DMS53 (cell line): ENCODE measurements around the gene DYNLT1.
"Not testable (repeated sequence)": the region's sequence is repeated elsewhere in the genome, so short reads cannot be mapped to it uniquely, and the experiment has no call there.

Experiments used
- DNase-seq: peaks from one replicate; lab custom pipeline; 2025; lab: John Stamatoyannopoulos, UW

DYNLT1 gene

DNA sequence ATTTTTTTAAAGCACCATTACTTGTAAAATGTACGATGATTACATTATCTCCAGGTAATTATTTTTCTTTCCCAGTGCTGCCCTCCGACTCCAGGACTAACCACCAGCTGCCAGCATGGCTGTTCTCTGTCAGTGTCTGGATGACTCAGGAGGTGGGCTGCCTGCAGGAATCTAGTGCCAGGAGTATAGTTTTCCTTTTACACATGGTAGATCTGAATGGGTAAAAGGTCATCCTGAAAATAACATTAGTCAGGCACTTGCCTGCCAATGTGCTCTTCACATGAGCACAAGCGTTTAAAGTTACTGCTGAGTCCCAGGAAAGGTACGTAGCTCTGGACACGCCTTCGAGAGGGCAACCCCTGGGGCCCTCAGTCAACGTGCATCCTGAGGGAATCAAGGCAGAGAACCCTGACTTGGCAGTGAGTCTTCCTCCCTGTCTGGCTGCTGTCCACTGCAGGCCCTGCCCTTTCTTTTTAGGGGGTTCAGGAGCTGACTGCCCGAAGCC lies 2.4 kb downstream of the DYNLT1 start:
- DNase-seq: no peak

DNA sequence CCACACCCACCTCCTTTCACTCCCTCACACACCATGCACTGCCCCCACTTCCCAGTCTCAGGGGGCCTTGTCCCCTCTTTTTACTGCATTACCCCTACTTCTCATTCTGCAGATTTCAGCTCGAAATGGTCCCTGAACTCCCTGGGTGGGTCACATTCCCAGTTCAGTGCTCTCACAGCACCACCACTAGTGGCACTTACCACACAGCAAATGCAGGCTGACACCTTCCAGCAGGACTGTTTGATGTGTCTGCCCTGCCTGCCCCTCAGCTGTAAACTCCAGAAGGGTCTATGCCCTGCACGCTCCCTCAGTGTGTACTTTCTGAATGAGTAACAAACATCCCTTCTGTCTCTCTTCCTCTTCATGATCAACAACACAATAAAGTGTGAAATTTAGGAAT lies 4.0 kb downstream of the DYNLT1 start:
- no peak for DNase-seq

DNA sequence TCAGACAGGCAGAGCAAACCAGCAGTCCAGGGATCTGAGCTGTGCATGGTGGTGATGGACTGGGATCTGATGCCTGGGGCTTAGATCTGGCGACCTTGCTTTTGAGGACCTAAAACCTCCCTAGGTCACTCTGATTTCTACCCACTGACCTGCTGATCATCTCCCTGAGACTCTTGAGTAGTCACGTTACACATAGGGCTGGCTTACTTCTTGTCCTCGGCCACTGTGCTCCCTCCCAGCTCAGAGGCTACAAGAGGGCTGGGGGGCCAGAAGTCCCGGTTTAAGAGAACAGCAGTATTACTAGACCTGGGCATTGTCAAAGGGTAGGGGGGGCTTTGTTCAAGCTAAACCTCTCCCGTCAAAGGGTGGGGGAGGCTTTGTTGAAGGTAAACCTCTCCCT lies 5.5 kb downstream of the DYNLT1 start:
- DNase-seq: no peak

DNA sequence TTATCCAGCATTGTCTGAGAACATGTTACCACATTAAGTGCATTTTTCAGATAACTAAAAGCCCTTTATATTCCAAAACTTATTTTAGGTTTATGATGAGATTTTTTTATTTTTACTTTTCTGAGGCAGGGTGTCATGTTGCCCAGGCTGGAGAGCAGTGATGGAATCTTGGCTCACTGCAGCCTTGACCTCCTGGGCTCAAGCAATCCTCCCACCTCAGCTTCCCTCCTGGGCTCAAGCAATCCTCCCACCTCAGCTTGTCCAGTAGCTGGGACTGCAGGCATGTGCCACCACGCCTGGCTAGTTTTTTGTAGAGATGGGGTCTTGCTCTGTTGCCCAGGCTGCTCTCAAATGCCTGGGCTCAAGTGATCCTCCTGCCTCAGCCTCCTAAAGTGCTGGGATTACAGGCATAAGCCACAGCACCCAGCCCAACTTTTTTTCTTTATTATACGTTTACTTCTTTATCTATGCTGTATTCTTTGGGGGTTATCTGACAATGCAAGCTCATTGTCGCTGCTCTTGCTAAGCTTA lies 6.2 kb downstream of the DYNLT1 start:
- no peak for DNase-seq

DNA sequence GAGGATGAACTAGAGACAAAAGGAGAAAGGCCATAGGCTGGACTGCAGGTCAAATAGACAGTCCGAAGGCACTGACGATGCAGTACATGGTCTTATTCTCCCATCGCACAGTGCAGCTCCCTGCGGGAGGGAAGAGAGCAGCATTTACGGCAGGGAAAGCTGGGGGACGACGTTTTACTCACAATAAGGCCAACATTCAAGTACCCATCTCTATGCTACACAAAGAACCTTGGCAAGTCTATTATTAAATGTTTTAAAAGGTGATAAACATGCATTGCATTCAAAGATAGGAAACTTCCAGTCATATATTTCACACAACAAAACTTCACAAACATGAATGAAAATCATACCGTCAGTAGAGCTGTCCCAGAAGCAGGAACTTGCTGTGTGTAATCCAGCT lies 7.8 kb downstream of the DYNLT1 start:
- no peak for DNase-seq

DNA sequence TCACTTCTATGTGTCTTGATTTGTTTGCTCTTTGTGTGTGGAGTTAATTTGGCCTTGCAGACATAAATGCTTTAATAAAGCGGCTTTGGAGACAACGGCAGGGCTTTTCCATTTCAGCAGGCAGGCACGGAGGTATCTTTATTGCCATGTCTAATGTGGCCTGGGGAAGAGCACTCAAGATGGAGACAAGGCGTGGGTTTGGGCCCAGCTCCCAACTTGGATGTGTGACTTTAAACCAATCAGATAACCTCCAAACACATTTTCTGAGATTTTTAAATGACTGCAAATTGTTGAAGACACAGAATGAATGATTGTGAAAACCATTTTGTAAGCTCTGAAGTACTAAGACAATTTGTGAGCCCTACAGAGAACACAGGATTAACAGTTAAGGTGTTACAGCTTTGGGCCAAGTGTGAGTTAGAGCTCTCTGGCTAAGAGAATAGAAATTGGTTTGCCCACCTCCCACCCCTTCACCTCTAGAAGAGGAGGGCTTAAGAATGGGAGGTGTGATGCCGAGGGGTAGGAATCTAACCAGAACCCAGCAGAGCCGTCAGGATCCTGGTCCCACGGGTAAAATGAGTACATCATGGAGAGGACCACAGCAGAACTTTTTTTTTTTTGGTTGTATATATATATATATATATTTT lies 9.0 kb downstream of the DYNLT1 start:
- no peak for DNase-seq

DNA sequence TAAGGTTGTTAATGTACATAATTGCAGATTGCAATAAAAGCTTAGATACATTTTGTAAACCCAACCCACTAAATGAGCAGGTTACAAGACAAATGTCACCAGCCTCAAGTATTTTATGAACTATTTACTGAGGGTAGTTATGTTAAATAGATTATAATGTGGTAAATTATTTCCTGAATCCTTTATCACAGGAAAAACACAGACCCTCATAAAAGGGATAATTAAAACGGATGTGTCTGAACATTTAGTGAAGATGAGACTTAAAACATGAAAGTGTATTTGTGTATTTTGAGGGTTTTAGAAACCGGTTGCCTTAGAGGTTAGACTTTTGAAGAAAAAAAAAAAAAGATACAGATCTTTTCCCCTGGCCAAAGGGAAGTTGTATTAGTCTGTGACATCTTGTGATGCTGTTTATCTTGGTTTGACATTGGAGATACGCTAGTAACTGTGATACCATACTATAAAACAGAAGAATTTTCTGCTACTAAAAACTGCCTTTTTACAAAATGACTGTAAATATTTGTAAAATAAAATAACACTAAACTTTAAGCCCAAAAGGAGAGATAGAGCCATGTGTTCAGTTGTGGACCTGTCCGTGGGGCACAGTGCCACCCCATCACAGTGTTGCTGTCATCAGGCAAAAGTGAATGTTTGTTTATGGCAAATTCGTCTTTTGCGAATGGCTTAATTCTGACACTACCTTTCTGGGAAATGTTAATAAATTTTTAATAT lies 9.7 kb downstream of the DYNLT1 start:
- DNase-seq: no peak

DNA sequence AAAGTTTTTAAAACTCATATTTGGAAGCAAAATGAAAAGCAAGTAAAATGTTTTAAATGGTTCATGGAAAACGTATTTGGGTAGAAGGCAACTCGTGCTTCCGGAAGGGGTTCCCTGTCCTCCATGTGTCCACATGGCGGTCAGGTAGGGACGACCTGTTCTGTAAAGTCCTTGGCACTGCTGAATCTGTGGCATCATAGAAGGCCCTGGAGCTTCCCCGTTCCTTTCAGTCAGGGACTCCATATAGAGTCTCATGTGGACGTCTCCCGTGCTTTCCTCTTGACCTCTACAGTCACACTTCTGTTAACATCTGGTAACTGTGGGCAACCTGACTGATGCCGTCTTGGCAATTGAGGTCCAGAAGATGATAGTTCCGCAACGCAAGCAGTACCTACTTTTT lies 11.4 kb downstream of the DYNLT1 start:
- no peak for DNase-seq

DNA sequence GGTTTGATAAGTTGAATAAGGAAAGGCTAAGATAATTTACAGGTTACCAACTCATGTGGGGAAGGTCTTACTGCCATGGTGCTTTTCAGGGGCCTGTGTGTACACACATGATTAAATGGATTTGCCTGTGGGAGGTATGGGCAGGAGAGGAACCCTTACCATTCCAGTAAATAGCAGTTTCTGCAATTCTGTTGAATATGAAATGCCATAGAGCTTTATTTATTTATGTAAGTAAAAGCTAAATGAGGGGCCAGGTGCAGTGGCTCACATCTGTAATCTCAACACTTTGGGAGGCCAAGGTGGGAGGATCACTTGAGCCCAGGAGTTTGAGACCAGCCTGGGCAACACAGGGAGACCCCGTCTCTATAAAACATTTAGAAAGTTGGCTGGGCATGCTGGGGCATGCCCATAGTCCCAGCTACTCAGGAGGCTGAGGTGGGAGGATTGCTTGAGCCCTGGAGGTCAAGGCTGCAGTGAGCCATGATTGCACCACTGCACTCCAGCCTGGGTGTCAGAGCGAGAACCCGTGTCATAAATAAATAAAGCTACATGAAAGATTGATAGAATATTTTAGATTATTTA lies 11.9 kb downstream of the DYNLT1 start:
- DNase-seq: not testable (repeated sequence)

DNA sequence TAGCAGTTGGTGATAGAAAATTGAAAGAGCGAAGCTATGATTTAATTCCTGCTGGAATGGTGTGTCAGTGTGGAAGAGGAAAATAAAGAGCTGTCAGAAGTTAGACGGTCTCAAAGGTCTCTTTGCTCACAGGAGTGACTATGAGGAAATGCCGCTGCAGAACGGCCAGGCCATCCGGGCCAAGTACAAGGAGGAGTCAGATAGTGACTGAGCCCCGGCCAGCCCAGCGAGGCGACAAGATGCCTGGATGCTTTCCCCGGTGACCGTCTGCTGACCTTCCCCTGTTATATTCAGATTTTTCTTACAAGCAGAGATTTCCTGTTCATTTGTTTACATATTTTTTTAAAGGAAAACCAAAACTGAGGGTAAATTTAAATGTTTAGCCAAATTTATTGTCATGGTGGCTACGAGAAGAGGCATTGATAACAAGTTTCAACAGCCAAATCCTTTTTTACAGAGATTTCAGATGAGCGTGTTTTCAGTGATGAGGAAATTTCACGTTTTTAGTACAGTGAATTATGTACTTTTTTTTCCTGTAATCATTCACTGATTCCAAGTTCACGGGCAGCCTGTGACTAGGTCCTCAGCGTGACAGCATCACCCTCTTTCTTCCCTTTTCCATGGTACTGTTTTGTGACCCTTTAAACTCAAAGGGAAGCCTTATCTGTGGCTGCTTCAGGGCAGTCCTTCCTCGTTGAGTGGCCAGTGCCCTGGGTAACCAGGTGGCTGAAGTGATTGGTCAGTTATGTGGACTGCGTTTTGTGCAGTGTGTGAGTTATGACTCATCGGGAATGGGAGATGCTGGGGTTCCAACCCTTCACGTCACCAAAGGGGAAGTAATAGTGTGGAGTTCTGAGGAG lies 12.6 kb downstream of the DYNLT1 start:
- peak; percentile 76 for DNase-seq

DNA sequence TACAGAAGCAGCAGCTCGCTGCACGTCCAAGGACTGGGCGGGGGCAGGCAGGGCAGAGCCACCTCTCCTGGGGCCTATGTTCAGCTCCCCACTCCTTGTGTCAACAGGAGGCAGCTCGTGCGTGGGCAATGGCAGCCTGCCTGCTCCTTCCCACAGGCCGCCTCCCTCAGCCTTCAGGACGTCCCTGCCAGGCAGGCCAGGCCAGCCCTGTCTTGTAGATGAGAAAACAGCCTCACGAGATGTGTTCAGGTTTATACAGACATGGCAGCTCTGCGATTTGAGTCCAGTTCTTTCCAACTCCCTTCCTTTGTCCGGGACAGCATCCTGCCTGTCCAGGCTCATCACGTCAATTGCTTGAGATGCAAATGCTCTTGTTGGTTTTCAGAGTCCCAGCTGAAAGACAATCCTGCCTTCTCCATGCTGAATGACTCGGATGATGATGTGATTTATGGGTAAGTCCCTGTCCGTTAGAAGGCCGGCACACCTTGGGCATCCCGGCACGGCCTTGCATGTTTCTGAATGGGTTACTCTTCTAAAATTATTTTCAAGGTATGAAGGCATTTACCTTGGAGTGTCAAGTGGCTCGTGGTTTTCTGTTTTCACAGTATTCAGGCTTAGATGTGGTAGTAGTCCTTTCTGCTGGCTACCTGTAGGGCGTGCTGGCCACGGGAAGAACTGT lies 13.5 kb downstream of the DYNLT1 start:
- DNase-seq: no peak

DNA sequence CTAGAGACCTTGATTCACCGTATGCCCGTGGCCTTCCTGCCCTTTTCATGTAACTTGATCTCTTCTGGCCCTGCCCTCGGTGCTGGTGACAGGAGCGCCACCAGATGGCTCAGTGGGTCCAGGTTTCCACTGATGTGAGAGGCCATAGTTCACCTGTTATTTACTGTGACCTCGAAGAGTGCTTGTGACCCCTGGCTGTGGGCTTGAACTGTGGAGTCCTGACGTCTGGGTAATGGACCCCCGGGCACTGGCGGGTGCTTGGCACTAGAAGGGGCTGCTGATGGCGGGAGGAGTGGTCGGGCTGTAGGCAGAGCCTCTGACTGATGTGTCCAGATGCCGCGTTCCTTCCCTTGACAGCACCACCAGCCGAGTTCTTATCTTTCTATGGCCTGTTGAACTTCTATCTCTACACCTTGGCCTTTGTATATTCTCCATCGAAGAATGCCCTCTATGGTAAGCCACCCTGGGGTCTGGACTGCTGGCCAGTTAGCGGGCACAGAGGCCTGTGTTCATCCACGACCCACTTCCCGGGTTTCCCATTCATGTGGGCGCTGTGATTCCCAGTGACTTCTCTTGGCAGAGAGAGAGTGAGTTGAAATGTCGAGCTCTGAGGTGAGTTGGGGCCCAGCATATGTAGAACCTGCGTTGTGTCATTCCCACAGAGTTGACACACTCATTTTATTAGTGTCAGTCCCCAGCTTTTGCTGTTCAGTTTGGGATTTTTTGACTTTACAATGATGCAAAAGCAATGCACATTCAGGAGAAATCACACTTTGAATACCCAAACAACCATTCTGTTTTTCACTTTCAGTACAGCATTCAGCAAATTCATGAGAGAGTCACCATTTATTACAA lies 14.9 kb downstream of the DYNLT1 start:
- peak; percentile 75 for DNase-seq

DNA sequence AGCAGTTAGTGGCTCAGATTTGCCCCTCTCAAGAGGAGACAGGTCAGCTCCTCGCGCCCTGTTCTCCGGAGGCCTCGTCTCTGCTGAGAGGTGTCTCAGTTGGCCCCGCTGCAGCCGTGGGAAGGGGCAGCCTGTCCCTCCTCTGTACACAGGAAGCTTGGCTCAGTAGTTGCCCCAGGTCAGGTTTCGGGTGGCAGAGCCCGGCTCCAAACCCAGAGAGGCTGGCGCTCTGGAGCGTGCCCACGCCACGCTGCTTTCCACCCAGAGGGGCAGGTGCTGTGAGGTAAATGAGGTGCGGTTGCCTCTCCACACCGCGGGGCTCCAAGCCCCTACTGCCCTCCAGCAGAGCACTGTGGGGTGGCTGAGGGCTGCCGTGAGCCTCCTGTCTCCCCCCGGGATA lies 16.0 kb downstream of the DYNLT1 start:
- no peak for DNase-seq

DNA sequence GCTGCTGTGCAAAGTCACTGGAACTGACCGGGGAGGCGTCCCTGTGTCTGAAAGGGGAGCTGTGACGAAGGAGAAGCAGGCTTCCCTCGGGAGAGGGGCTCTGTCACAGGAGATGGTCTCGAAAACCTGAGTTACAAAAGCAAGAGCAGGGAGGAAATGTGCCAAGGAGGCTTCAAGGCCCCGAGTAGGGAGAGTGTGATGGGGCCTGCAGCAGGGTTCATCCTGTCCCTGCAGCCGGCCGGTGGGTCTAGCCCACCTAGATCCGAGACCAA lies 16.7 kb downstream of the DYNLT1 start:
- no peak for DNase-seq

DNA sequence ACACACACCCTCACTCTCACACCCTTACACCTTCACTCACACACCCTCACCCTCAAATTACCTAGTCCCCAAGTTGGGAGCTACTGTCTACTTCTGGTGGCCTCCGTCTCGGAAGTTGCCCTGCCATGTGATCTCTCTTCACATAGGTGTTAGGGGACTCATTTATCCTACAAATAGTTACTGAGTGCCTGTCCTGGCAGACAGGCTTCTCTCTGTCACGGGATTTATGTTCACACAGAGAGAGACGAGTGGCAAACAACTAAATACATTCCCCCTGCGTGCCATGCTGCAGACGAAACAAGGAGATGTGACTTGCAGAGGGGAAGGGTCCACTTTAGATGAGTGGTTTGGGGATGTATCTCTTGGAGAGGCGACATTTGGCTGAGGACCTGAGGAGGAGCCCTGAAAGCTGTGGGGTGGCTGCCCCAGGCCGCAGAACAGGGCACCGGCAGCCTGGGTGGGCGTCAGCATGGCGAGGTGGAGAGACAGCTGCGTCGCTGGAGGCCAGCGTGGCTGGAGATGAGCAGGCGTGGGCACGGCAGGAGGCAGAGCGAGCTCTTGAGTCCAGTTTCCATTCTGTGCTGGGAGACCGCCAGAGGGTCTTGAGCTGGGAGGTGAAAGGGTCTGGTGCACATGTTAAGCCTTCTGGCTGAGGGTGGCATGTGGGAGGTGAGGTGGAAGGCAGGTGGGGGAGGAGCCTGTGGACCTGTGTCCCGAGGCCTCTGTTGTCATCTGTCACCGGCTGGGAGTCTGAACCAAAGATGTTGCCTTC lies 17.2 kb downstream of the DYNLT1 start:
- DNase-seq: no peak

DNA sequence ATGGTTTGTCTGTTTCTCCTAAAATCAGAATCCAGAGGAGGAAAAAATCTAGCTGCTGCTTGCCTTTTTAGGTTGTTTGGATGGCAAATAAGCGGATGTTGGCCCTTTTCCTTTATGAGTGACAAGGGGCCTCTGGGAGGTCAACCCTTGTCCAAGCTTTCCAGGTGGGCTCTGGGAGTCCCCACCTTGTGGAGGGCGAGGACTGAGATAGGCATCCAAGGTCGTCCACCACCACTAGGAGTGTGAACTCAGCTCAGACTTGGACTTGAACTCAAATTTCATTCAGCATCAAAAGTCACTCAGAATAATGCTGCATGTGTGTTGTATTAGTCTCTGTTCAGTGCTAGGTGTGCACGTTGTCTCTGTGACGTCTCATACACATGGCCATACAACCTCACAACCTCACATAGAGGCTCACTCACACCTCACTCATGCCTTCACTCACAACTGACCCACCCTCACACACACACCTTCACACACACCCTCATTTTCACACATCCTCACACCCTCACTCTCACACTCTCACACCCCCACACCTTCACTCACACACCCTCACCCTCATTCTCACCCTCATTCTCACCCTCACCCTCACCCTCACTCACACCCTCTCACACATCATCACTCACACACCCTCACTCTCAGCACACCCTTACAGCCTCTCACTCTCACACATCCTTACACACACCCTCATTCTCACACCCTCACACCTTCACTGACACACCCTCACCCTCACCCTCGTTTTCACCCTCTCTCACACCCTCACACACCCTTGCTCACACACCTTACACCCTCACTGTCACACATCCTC lies 18.0 kb downstream of the DYNLT1 start:
- no peak for DNase-seq

DNA sequence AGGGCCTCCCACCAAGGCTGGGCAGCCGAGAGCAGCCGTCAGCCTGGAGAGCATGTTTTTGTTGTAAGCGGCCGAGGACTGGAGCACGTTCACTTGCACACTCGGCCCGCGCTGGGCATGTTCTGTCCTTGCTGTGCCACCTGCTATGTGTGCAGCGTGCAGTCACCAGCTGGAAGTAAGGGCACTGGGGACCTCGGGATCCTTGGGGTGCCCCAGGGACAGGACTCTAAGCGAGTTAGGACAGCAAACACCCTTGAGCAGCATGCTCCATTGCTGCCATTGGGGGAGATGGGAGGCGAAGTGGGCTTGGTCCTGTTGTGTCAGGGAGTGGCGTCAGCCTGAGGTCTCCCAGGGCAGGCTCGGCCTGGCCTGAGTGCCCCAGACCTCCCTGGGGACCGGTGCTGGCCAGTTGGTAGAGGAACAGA lies 18.6 kb downstream of the DYNLT1 start:
- no peak for DNase-seq

DNA sequence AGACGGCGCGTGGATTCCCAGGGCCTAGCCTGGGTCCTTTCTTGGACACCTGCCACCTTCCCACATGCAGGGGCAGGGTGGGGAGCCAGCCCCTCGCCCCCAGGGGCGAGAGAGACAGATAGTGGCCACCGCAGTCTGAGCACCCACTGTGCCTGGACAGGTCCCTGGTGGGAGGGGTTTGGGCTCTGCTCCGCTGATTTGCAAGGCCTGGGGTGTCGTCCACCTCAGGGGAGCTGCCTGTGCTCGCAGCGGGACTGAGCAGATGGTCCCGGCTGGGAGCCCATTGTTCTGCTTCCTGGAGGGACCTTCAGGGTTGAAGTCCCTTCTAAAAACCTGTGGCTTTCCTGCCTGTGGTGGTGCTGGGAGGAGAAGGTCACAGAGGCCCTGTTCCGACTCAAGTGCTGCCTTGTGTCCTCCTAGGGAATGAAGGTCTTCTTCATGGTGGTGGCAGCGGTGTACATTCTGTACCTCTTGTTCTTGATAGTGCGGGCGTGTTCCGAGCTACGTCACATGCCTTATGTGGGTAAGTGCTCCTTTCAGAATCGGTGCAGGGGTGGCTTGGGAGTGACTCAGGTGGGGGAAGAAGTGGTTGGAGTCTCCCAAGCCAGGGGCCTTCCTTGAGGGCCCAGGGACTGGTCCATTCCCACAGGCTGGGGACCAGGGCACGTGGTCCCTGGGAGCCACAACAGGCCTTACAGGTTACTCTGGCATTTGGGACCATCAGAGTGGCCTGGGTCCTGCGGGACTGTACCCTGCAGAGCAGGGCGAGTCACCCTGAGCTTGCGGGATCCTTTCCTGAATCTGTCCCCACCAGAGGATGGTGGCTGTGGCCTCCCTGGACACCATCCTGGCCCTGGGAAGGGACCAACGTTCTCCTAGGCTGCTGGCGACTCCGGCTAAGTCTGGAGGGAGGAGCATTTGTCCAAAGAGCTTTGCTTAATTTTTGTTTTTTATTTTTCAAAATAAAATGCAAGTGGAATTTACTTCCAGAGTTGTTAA lies 19.6 kb downstream of the DYNLT1 start:
- no peak for DNase-seq
